Activated T-cell treated with anti-CD3 and anti-CD28 coated beads, Interleukin-2, amount 50 U/mL, for 4 hours (primary cell): ENCODE measurements around the gene P2RX1. TPM values are rescaled to one million over a fixed set of nuclear protein-coding genes. Genes with fewer than 3 reads are reported as not detected.
"Not testable (repeated sequence)": the region's sequence is repeated elsewhere in the genome, so short reads cannot be mapped to it uniquely, and the experiment has no call there.

ENCODE experiments used
- ATAC-seq, 2 donors: fragments of 200-7000 bp; cut with Tn5 transposase; one replicate each; pipeline ENCODE4 v1.10.0; 2021
- DNase-seq: peaks from one replicate; pipeline ENCODE4 v3.0.0-alpha.2; 2020
- H3K27me3 Mint-ChIP-seq: one replicate; pipeline ENCODE4 v1.8.0; 2021; ENCODE audit warnings: low read depth, mixed read lengths
- H3K36me3 Mint-ChIP-seq: one replicate; pipeline ENCODE4 v1.8.0; 2022; ENCODE audit warnings: mixed read lengths; ENCODE audit not compliant: insufficient read depth
- H3K4me1 Mint-ChIP-seq: one replicate; pipeline ENCODE4 v1.8.0; 2021; ENCODE audit warnings: low read depth, mixed read lengths
- H3K4me3 Mint-ChIP-seq: one replicate; pipeline ENCODE4 v1.8.0; 2021; ENCODE audit warnings: mild to moderate bottlenecking, moderate library complexity, mixed read lengths
- H3K9me3 Mint-ChIP-seq: one replicate; pipeline ENCODE4 v1.8.0; 2021; ENCODE audit warnings: mixed read lengths
- total RNA-seq, 3 donors: library from RNA; stranded (reverse); gene quantifications; one replicate each; pipeline ENCODE4 v1.2.1, GENCODE V29; 2021

P2RX1 gene
- total RNA-seq, 3 donors from 2014 or later = 0.13 to 0.52 (median 0.21) TPM

DNA sequence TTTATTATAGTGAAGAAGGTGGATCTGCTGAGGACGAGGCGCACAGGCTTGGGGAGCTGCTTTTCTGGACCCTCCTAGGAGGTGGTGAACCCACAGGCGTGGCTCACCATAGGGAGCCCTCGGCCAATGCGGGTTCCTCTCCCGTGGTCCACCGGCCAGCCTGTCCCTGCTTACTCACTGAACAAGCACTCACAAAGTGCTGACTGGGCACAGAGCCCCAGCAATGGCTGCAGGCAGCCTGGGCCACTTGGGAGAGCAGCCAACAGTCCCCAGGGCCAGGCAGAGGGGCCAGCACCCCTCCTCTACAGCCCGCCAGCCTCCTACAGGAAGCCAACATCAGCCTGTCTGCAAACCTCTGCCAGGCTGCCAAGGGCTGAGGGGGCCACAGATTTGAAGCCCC is 51.1 kb downstream of the P2RX1 start:
- ATAC-seq (no peak), DNase-seq (no peak)
- H3K4me3 Mint-ChIP-seq = no peak overlapping the region
- no peaks in the 10 kb centered on the region for H3K9me3 Mint-ChIP-seq
- H3K4me1 Mint-ChIP-seq = no peaks in the 10 kb centered on the region
- no peaks in the 10 kb centered on the region for H3K36me3 Mint-ChIP-seq
- no peaks in the 10 kb centered on the region for H3K27me3 Mint-ChIP-seq

DNA sequence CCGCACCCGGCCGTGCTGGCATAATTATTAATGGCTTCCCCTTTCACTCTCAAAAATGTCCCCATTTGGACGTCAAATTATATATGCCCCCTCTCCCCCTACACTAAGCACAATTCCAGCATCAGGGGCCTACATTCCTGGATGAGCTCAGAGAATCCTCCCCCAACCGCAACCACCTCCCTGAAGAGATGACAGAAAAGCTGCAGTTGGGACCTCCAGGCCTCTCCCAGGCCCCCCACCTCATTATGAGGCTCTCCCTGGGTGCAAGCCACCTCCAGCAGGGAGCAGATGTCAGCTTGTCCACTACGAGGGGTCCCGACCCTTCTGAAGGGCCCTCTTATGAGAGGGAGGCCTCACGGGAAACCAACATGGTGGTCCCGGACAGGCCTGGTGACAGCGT is 51.7 kb downstream of the P2RX1 start:
- Mint-ChIP-seq H3K4me1 (no peaks in the 10 kb centered on the region), H3K36me3 (no peaks in the 10 kb centered on the region), H3K9me3 (no peaks in the 10 kb centered on the region), H3K4me3 (no peak overlapping the region), H3K27me3 (no peaks in the 10 kb centered on the region)
- DNase-seq (no peak), ATAC-seq (no peak)

DNA sequence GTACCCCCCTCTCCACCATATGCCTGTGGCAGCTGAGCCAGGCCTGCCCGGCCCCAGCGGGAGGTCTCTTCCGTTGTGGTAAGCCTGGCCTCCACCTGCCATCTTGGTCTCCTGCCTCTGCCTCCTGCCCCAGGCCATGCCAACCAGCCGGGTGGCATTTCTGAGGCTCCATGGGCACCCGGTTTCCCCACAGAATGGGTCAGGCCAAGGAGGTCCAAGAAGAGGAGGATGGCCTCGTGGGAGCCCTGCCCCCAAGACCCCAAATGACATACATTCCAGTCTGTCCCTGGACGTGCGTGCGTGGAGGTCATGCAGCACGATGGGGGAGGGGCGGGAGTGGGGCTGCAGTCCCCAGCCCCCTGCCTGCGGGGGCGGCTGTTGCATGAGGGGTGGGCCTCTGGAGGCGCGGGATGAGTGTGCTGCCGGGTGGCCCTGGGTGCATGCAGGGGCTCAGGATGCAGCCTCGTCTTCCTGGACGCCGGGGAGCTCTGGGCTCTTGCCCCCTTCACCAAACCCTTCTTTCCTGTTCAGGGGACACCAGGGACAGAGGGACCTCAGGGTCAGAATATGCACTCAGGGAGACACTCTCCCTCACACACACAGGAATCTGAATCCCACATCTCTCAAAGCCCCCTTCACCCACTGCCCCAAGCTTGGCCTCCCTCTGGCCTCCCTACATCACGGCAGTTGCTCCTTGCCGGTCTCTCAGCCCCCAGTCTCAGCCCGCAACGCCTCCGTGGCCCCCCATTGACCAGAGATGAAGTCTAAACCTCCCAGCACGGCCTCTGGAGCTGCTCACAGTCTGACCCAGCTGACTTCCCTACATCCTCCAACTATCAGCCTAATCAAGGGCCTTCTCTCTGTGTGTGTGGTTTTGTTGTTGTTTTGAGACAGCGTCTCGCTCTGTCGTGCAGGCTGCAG is 54.2 kb downstream of the P2RX1 start:
- H3K27me3 Mint-ChIP-seq = no peaks in the 10 kb centered on the region
- no peak for DNase-seq
- ATAC-seq = no peak
- no peak overlapping the region for H3K4me3 Mint-ChIP-seq
- H3K36me3 Mint-ChIP-seq = no peaks in the 10 kb centered on the region
- H3K9me3 Mint-ChIP-seq = no peaks in the 10 kb centered on the region
- H3K4me1 Mint-ChIP-seq = no peaks in the 10 kb centered on the region

DNA sequence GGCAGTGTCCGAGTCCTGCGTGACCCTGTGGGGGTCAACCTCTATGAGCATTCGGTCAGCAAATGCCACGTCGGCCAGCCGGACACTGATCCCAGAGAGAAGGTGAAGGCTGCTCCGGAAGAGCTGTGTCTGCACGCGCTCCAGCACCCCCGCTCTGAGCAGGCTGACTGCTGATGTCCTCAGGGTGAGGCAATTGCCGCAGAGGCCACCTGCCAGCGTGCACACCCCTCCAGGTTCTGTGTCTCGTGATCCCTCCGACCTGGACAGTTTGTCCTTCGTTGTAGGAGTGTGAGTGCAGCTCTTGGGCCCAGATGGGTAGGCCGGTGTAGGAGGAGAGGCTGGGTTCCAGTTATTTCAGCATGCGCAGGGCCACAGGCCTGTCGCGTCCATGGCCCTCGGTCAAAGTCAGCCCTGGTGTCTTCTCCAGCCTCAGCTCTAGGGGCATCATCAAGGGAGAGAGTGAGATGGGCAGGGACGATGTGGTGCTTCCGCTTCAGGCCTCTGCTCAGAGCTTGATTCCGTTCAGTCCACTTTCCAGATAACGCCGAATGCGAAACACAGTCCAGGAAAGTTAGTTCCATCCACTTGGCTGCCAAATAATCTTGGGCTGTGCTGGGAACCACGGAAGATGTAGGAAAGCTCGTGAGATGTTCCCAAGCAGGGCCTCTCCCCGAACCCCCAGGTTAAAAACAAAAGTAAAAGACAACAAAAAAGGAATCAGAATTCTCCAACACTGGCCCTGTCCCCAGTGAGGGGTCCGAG is 55.1 kb downstream of the P2RX1 start:
- H3K9me3 Mint-ChIP-seq = no peaks in the 10 kb centered on the region
- H3K4me1 Mint-ChIP-seq = no peaks in the 10 kb centered on the region
- no peak overlapping the region for H3K4me3 Mint-ChIP-seq
- no peaks in the 10 kb centered on the region for H3K27me3 Mint-ChIP-seq
- ATAC-seq (no peak), DNase-seq (no peak)
- H3K36me3 Mint-ChIP-seq = no peaks in the 10 kb centered on the region

DNA sequence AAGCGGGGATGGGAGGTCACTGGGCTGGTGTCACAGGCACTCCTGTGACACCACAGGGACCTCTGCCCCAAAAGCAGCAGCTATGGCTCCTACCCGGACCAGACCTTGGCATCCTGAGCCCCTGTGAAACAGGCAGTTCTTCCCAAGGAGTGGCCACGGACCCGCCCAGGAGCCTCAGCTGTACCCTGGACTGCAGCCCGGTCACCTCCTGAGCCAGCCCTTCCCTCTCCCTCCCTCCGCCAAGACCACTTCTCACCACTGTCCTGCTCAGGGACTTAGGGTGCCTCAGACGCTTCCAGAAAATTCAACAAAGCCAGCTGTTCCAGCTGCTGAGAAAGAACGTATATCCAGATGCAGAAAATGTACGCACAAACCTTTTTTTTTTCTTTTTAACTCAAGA is 56.3 kb downstream of the P2RX1 start:
- H3K27me3 Mint-ChIP-seq = no peaks in the 10 kb centered on the region
- H3K9me3 Mint-ChIP-seq = no peaks in the 10 kb centered on the region
- no peak overlapping the region for H3K4me3 Mint-ChIP-seq
- no peaks in the 10 kb centered on the region for H3K36me3 Mint-ChIP-seq
- H3K4me1 Mint-ChIP-seq = no peaks in the 10 kb centered on the region
- no peak for DNase-seq
- ATAC-seq = no peak

DNA sequence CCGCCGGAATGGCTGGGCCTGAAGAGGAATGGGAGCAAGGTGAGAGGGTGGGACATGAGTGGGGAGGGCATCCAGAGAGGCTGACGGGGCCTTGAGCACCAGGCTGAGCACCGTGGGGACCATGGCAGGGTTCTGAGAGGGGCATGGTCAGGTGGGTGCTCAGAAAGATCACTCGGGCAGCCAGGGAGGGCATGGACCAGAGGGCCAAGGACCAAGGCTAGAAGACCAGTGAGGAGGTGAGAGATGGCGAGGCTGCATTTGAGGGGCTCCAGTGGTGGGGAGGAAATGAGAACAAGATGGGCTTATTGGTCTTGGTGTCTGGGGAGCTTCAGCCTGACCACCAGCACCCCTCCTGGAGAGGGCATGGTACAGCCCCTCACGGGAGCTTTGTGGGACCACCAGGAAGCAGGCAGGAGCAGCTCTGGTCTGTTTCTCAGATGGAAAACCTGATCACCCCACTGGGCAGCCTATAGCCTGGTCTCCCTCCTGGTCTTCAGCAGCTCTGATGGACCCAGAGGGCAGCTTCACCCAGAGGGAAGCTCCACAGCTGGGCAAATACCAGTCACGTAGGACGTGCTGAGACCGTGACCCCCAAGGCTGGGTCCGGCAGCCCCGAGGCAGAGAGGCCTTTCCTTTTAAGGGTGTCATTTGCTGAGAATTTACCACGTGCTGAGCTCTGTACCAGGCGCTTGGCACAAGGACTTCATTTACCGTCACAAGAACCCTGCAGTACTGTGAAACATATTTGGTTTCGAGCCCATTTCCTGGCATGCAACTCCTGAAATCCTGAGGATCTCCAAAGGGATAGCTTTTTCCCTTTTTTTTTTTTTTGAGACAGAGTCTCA is 58.8 kb downstream of the P2RX1 start:
- ATAC-seq = no peak
- no peak overlapping the region for H3K4me3 Mint-ChIP-seq
- no peaks in the 10 kb centered on the region for H3K9me3 Mint-ChIP-seq
- no peaks in the 10 kb centered on the region for H3K4me1 Mint-ChIP-seq
- no peaks in the 10 kb centered on the region for H3K27me3 Mint-ChIP-seq
- DNase-seq = no peak
- H3K36me3 Mint-ChIP-seq = no peaks in the 10 kb centered on the region

DNA sequence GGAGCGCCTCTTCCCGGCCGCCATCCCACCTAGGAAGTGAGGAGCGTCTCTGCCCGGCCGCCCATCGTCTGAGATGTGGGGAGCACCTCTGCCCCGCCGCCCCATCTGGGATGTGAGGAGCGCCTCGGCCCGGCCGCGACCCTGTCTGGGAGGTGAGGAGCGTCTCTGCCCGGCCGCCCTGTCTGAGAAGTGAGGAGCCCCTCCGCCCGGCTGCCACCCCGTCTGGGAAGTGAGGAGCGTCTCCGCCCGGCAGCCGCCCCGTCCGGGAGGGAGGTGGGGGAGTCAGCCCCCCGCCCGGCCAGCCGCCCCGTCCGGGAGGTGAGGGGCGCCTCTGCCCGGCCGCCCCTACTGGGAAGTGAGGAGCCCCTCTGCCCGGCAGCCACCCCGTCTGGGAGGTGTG is 62.1 kb downstream of the P2RX1 start:
- not testable (repeated sequence) for ATAC-seq, H3K4me1 Mint-ChIP-seq, H3K9me3 Mint-ChIP-seq, H3K4me3 Mint-ChIP-seq, DNase-seq, H3K36me3 Mint-ChIP-seq, H3K27me3 Mint-ChIP-seq

DNA sequence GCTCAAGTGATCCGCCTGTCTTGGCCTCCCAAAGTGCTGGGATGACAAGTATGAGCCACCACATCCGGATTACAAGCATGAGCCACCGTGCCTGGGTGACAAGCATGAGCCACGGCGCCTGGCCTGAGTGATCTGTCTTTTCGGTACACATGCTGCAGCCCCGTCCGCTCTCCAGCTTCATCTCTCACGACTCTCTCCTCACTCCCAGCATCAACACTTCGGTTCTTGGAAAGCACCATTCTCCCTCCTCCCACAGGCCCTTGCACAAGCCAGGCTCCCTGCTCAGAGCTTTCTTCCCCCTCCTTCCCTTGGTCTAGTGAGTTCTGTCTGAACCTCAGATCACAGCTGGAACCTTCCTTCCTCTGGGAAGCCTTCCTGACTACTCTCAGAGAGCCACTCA is 63.7 kb downstream of the P2RX1 start:
- no peak for ATAC-seq
- Mint-ChIP-seq H3K4me3 (no peak overlapping the region), H3K36me3 (no peaks in the 10 kb centered on the region), H3K9me3 (no peaks in the 10 kb centered on the region), H3K4me1 (no peaks in the 10 kb centered on the region), H3K27me3 (no peaks in the 10 kb centered on the region)
- no peak for DNase-seq

DNA sequence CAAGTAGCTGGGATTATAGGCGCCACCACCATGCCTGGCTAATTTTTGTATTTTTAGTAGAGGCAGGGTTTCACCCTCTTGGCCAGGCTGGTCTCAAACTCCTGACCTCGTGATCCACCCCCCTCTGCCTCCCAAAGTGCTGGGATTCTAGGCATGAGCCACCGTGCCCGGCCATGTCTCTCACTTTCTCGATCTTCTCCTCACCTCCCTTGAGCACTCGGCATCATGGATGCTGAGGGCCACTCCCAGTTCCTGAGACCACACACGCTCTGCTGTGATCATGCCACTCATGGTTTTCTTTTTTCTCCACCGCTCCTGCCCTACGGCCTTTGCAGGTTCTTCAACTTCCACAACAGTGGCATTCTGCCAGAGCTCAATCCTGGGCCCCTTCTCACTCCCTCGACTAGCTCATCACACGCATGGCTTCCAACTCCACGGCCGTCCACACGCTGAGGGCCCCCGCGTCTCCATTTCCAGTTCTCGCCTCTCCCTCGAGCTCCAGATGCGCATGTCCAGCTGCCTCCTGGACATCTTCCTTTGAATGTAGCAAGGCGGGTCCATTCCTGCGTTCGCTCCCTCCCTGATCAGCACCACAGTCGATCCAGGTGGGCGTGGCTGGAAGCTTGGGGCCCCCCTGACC is 64.7 kb downstream of the P2RX1 start:
- H3K4me1 Mint-ChIP-seq = no peaks in the 10 kb centered on the region
- ATAC-seq (no peak), DNase-seq (no peak)
- H3K9me3 Mint-ChIP-seq = no peaks in the 10 kb centered on the region
- no peaks in the 10 kb centered on the region for H3K36me3 Mint-ChIP-seq
- H3K27me3 Mint-ChIP-seq = no peaks in the 10 kb centered on the region
- H3K4me3 Mint-ChIP-seq = no peak overlapping the region

DNA sequence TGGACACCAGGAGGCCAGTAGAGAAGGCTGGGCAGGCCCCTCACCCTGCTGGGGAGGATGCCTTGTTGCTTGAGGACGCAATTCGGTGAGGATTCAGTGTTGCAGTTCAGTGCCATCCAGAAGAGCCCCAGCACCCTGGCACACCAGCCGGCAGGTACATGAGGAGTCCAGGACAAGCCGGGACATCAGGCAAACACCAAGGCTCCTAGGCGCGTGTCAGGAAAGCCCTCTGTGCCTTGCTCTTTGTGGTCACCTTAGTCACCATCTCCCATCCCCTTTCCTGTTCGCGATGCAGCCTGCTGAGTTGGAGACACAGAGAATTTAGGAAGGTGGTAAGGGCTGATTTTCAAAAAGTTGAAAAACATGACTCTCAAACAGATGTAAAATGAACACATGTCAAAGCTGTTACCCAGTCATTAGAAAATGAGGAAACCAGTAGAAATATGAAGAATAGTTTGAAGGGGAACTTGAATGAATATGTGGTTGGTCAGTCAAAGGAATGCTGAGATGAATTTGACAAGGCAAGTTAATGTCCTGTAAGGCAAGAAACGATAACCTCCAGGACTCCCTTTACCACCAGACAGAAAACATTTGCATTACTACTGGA is 67.9 kb downstream of the P2RX1 start:
- ATAC-seq (no peak), DNase-seq (no peak)
- Mint-ChIP-seq H3K4me3 (no peak overlapping the region), H3K27me3 (no peaks in the 10 kb centered on the region), H3K4me1 (peaks cover 21% of the 10 kb centered on the region), H3K36me3 (peaks cover 7% of the 10 kb centered on the region), H3K9me3 (no peaks in the 10 kb centered on the region)

DNA sequence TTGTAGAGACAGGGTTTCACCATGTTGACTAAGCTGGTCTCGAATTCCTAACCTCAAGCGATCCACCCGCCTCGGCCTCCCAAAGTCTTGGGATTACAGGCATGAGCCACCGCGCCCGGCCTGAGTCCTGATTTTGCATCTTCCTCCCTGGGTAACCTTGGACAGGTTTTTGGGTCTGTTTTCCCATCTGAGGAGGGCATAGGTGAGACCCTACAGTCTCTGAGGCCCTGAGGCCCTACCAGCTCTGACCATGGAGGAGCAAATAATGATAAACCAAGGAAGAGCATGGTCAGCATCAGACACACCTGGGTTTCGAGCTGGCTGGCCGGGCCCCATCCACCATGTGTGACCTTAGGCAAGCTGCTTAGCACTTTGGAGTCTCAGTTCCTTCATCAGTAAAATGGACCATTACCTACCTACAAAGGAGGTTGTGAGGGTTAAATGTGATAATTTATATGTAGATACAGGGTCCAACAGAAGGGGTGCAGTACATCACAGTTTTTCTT is 69.0 kb downstream of the P2RX1 start:
- H3K4me1 Mint-ChIP-seq = peaks cover 22% of the 10 kb centered on the region
- H3K27me3 Mint-ChIP-seq = no peaks in the 10 kb centered on the region
- peak overlapping the region; percentile 45 for H3K4me3 Mint-ChIP-seq
- no peak for DNase-seq
- peaks cover 7% of the 10 kb centered on the region for H3K36me3 Mint-ChIP-seq
- ATAC-seq = no peak
- H3K9me3 Mint-ChIP-seq = no peaks in the 10 kb centered on the region
